ENCODE results near the gene WNT1. TPM values are rescaled to one million over a fixed set of nuclear protein-coding genes. Genes with fewer than 3 reads are reported as not detected.
A peak's percentile ranks its signal among the peaks of the same experiment; 100 is the strongest.

Gene WNT1
- total RNA-seq, 1 donor from 2014 or later: not detected

DNA sequence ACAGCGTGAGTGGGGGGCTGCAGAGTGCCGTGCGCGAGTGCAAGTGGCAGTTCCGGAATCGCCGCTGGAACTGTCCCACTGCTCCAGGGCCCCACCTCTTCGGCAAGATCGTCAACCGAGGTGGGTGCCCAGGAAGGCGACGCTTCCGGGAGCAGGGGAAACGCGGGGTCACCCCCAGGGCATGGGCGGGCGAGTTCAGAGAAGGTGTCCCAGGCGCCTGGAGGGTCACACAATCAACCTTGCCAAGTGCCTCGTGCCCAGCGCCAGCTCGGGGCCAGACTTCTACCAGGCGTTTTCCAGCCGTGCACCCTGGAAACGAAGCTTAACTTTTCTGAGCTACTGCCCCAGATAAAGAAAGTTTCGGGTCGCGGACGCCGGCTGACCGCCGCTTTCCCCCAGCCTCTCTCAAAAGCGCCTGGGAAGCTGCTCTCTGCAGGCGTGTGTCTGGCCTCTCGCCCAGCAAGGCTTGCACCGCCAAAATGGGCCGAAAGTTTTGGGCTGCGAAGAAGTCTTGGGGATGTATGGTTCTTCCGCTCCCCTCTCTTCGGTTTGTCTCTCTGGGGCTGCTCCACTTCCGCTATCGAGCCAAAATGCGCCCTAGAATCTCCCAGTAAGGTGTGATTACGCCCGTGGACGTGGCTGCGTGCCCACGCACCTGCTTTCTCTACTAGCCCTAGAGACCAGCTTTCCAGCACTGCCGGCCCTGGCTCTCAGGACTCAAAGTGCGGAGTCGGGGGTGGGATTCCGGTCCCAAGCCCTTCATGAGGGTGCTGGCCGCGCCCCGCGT lies 1.7 kb downstream of the WNT1 start:
- Mint-ChIP-seq H3K36me3 (ENCODE audit: unreplicated experiment) (peaks cover 1% of the 10 kb centered on the region), H3K4me3 (ENCODE audit: unreplicated experiment) (peak overlapping the region; percentile 50), H3K4me1 (ENCODE audit: unreplicated experiment) (peaks cover 40% of the 10 kb centered on the region), H3K27ac (ENCODE audit: unreplicated experiment) (no peak overlapping the region), H3K27me3 (ENCODE audit: unreplicated experiment) (peaks cover 91% of the 10 kb centered on the region), H3K9me3 (ENCODE audit: unreplicated experiment) (no peaks in the 10 kb centered on the region)
- DNase-seq (ENCODE audit: extremely low spot score, unreplicated experiment): no peak
- TF ChIP-seq, protein P1, sequence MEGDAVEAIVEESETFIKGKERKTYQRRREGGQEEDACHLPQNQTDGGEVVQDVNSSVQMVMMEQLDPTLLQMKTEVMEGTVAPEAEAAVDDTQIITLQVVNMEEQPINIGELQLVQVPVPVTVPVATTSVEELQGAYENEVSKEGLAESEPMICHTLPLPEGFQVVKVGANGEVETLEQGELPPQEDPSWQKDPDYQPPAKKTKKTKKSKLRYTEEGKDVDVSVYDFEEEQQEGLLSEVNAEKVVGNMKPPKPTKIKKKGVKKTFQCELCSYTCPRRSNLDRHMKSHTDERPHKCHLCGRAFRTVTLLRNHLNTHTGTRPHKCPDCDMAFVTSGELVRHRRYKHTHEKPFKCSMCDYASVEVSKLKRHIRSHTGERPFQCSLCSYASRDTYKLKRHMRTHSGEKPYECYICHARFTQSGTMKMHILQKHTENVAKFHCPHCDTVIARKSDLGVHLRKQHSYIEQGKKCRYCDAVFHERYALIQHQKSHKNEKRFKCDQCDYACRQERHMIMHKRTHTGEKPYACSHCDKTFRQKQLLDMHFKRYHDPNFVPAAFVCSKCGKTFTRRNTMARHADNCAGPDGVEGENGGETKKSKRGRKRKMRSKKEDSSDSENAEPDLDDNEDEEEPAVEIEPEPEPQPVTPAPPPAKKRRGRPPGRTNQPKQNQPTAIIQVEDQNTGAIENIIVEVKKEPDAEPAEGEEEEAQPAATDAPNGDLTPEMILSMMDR (IDR thresholded peaks at IDR 0.05): no peak

DNA sequence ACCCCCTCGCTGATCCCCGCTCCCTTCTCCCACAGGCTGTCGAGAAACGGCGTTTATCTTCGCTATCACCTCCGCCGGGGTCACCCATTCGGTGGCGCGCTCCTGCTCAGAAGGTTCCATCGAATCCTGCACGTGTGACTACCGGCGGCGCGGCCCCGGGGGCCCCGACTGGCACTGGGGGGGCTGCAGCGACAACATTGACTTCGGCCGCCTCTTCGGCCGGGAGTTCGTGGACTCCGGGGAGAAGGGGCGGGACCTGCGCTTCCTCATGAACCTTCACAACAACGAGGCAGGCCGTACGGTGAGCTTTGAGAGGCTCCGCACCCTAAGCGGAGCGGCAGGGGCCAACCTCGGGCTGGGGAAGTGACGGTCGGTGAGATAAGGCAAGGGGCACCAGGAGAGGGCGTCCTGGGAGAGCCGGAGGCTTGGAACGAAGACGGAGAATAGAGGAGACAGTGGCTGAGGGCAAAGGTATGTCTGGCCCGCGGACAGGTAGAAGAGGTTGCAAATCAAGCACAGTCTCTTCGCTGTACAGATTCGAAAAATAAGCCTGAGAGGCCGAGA lies 2.3 kb downstream of the WNT1 start:
- TF ChIP-seq, protein P1 (IDR thresholded peaks at IDR 0.05): no peak
- peak overlapping the region; percentile 38 for H3K4me3 Mint-ChIP-seq (ENCODE audit: unreplicated experiment)
- H3K27me3 Mint-ChIP-seq (ENCODE audit: unreplicated experiment): peaks cover 91% of the 10 kb centered on the region
- peaks cover 47% of the 10 kb centered on the region for H3K4me1 Mint-ChIP-seq (ENCODE audit: unreplicated experiment)
- H3K36me3 Mint-ChIP-seq (ENCODE audit: unreplicated experiment): peaks cover 1% of the 10 kb centered on the region
- H3K9me3 Mint-ChIP-seq (ENCODE audit: unreplicated experiment): no peaks in the 10 kb centered on the region
- H3K27ac Mint-ChIP-seq (ENCODE audit: unreplicated experiment): no peak overlapping the region
- no peak for DNase-seq (ENCODE audit: extremely low spot score, unreplicated experiment)

DNA sequence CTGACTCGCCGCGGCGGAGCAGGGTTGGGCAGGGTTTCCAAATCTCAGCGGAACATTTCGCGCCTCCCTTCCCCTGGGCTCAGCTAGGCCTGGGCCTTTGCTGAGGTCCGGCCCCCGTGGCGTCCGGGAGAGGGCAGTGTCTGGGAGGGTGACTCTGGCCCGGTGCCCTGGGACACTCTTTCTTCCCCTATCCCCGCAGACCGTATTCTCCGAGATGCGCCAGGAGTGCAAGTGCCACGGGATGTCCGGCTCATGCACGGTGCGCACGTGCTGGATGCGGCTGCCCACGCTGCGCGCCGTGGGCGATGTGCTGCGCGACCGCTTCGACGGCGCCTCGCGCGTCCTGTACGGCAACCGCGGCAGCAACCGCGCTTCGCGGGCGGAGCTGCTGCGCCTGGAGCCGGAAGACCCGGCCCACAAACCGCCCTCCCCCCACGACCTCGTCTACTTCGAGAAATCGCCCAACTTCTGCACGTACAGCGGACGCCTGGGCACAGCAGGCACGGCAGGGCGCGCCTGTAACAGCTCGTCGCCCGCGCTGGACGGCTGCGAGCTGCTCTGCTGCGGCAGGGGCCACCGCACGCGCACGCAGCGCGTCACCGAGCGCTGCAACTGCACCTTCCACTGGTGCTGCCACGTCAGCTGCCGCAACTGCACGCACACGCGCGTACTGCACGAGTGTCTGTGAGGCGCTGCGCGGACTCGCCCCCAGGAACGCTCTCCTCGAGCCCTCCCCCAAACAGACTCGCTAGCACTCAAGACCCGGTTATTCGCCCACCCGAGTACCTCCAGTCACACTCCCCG lies 3.0 kb downstream of the WNT1 start:
- H3K27me3 Mint-ChIP-seq (ENCODE audit: unreplicated experiment): peaks cover 92% of the 10 kb centered on the region
- H3K27ac Mint-ChIP-seq (ENCODE audit: unreplicated experiment): no peak overlapping the region
- H3K36me3 Mint-ChIP-seq (ENCODE audit: unreplicated experiment): peaks cover 1% of the 10 kb centered on the region
- peaks cover 53% of the 10 kb centered on the region for H3K4me1 Mint-ChIP-seq (ENCODE audit: unreplicated experiment)
- H3K4me3 Mint-ChIP-seq (ENCODE audit: unreplicated experiment): peak overlapping the region; percentile 46
- DNase-seq (ENCODE audit: extremely low spot score, unreplicated experiment): no peak
- TF ChIP-seq, protein P1 (IDR thresholded peaks at IDR 0.05): peak; percentile 18
- H3K9me3 Mint-ChIP-seq (ENCODE audit: unreplicated experiment): no peaks in the 10 kb centered on the region

DNA sequence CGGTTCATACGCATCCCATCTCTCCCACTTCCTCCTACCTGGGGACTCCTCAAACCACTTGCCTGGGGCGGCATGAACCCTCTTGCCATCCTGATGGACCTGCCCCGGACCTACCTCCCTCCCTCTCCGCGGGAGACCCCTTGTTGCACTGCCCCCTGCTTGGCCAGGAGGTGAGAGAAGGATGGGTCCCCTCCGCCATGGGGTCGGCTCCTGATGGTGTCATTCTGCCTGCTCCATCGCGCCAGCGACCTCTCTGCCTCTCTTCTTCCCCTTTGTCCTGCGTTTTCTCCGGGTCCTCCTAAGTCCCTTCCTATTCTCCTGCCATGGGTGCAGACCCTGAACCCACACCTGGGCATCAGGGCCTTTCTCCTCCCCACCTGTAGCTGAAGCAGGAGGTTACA lies 3.6 kb downstream of the WNT1 start:
- DNase-seq (ENCODE audit: extremely low spot score, unreplicated experiment): no peak

More for the DNA sequence above, 3.6 kb downstream of the WNT1 start:
- H3K27ac Mint-ChIP-seq (ENCODE audit: unreplicated experiment): no peak overlapping the region
- H3K4me3 Mint-ChIP-seq (ENCODE audit: unreplicated experiment): peak overlapping the region; percentile 46
- H3K36me3 Mint-ChIP-seq (ENCODE audit: unreplicated experiment): peaks cover 1% of the 10 kb centered on the region
- H3K9me3 Mint-ChIP-seq (ENCODE audit: unreplicated experiment): no peaks in the 10 kb centered on the region
- peaks cover 53% of the 10 kb centered on the region for H3K4me1 Mint-ChIP-seq (ENCODE audit: unreplicated experiment)
- H3K27me3 Mint-ChIP-seq (ENCODE audit: unreplicated experiment): peaks cover 90% of the 10 kb centered on the region
- TF ChIP-seq, protein P1 (IDR thresholded peaks at IDR 0.05): no peak

Measured in osteocyte (in vitro differentiated cells).